HG02623 (cell line): ENCODE measurements around the gene PRRX2.
"Not testable (repeated sequence)": the region's sequence is repeated elsewhere in the genome, so short reads cannot be mapped to it uniquely, and the experiment has no call there.

Source experiments
- ATAC-seq: cut with Tn5 transposase; IDR thresholded peaks from one replicate; pipeline ENCODE4 v1.9.1; 2021; ENCODE audit warnings: moderate library complexity; ENCODE audit not compliant: unreplicated experiment

PRRX2 gene

GRCh38 chr9:129751841-129752801, 86.7 kb downstream of the PRRX2 start:
- no peak for ATAC-seq

- no peak for ATAC-seq
These were observed 87.7 kb downstream of the PRRX2 start, which contains the start of gene PTGES for GRCh38 chr9:129752900-129753729. TSS of gene PTGES (minus strand) at chr9:129753042. CDS start at chr9:129753012, 30 bp downstream.

- ATAC-seq: no peak
These were observed 89.7 kb downstream of the PRRX2 start for GRCh38 chr9:129755151-129755550.

DNA sequence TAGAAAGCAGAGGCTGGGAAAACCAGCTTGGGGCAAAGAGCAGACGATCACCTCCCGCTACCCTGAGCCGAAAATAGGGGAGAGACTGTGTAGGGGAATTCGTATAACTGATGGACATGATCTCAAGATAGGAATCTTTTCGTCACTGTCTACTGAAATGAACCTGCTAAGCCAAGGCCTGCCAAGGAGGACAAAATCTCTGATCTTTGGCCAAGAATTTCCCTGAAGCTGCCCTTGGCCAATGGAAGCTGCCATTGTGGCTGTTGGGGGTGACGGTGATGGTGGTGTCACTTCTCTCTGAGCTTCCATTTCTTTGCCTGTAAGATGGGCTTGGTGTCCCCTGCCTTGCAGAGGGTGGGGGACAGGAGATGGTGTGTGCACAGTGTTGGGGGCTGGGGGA, 90.7 kb downstream of the PRRX2 start:
- no peak for ATAC-seq

DNA sequence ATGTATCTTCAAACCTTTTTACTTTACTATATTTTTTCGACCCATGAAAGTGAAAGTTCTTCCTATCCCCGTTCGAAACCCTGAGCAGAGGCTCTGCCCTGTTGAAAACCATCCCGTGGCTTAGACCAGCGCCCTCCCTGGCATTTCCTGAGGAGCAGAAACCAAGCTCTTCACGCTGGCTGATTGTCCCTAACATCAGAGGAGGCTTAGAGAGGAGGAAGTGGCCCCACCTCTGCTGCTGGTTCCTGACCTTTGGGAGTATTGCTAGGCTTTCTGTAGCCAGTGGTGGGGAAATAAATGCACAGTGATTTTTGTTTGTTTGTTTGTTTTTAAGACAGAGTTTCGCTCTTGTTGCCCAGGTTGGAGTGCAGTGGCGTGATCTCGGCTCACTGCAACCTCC, 91.6 kb downstream of the PRRX2 start:
- no peak for ATAC-seq

- ATAC-seq: no peak
These were observed 93.9 kb downstream of the PRRX2 start for GRCh38 chr9:129759319-129759718.

DNA sequence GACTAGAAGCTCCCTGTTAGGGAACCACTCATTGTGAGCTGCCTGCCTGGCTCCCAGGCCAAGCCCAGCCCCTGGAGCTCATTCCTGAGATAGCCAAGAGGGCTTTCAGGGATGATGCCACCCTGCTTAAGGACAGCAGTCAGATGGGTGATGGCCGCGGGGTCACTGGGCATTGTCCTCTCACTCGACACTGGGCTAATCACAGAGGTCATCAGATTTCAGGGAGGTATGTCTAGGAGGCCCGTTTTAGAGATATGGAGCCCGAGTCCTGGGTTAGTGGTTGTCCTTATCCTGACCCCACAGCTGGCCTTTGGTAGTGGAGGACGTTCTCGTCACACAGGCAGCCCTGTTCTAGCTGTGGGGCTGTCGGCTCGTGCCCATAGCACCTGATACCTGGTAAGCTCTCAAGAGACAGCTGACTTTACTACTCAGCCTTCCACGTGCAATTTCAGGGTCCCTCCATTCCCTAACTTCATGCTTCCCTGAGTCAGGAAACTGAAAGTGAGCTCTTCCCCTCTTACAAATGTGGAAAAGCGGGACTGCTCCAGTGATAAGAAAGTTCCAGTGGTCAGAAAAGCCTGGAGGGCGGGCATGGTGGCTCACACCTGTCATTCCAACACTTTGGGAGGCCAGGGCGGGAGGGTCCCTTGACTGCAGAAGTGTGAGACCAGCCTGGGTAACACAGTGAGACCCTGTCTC, 94.5 kb downstream of the PRRX2 start:
- no peak for ATAC-seq

DNA sequence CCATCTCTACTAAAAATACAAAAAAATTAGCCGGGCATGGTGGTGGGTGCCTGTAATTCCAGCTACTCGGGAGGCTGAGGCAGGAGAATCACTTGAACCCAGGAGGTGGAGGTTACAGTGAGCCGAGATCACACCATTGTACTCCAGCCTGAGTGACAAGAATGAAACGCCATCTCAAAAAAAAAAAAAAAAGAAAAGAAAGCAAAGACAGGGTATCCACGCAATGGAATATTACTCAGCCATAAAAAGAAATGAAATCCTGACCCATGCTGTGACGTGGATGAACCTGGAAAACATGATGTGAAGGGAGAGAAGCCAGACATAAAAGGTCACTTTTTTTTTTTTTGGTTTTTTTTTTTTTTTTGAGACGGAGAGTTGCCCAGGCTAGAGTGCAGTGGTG, 95.3 kb downstream of the PRRX2 start:
- not testable (repeated sequence) for ATAC-seq

GRCh38 chr9:129761293-129761900, 96.0 kb downstream of the PRRX2 start:
- ATAC-seq: no peak

- ATAC-seq: no peak
These were observed 96.5 kb downstream of the PRRX2 start for GRCh38 chr9:129761901-129762369.

DNA sequence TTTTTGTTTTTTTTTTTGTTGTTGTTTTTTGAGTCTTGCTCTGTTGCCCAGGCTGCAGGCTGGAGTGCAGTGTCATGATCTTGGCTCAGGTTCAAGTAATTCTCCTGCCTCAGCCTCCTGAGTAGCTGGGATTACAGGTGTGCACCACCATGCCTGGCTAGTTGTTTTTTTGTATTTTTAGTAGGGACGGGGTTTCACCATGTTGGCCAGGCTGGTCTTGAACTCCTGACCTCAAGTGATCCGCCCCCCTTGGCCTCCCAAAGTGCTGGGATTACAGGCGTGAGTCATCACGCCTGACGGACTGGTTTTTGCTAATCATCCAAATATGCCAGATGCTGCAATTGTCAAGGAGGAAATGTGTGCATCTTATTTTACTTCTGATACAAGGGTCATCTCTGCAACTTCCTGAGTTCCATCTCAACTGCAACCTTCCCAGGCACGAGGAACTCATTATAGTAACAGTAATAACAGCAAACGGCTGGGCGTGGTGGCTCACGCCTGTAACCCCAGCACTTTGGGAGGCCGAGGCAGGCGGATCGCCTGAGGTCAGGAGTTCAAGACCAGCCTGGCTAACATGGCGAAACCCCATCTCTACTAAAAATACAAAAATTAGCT, 97.0 kb downstream of the PRRX2 start:
- ATAC-seq: not testable (repeated sequence)

- ATAC-seq: no peak
These were observed 97.8 kb downstream of the PRRX2 start for GRCh38 chr9:129762985-129763926.

DNA sequence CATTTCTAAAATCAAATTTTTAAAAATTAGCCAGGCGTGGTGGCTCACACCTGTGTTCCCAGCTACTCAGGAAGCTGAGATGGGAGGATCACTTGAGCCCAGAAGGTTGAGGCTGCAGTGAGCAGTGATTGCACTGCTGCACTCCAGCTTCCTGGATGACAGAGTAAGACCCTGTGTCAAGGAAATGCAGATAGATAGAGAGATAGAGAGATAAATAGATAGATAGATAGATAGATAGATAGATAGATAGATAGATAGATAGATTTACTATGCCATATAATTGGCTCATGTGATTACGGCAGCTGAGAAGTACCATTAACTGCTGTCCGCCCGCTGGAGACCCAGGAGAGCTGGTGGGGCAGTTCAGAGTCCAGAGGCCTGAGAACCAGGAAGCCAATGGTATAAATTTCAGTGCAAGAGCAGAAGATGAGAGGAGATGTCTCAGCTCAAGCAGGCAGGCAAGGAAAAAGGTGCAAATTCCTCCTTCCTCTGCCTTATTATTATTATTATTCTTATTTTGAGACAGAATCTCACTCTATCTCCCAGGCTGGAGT, 100.4 kb downstream of the PRRX2 start:
- ATAC-seq: no peak

DNA sequence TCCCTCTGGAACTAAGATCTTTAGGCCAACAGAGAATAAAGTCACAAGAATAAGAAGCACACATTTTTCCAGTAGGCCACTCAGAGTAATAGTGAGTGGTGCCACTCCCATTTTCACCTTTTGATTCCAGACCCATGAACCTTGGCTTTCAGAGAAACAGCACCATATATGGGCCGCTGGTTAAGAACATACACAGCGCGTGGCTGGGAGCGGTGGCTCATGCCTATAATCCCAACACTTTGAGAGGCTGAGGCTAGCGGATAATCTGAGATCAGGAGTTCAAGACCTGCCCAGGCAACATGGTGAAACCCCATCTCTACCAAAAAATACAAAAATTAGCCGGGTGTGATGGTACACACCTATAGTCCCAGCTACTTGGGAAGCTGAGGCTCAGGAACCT, 103.0 kb downstream of the PRRX2 start:
- no peak for ATAC-seq

- no peak for ATAC-seq
These were observed 104.2 kb downstream of the PRRX2 start for GRCh38 chr9:129769669-129770068.

- no peak for ATAC-seq
These were observed 105.3 kb downstream of the PRRX2 start for GRCh38 chr9:129770741-129771140.
